BE2C (cell line): ENCODE data around the gene GRIN2A.

Experiments
- DNase-seq: peaks from one replicate; pipeline ENCODE4 v3.0.0-alpha.2; 2020
- H3K27me3 ChIP-seq: fragments of 250-450 bp; sonication (Bioruptor Pico); 2 replicates; pipeline ENCODE4 v1.5.1; 2020; ENCODE audit warnings: mild to moderate bottlenecking
- H3K36me3 ChIP-seq: fragments of 250-450 bp; sonication (Bioruptor Pico); 2 replicates; pipeline ENCODE4 v1.5.1; 2020; ENCODE audit warnings: mild to moderate bottlenecking
- H3K4me1 ChIP-seq: fragments of 250-450 bp; sonication (Bioruptor Pico); 2 replicates; pipeline ENCODE4 v1.5.1; 2020
- H3K4me3 ChIP-seq: 2 replicates; pipeline ENCODE4 v1.5.1; 2011; ENCODE audit warnings: low read depth, low read length
- H3K9me3 ChIP-seq: fragments of 250-450 bp; sonication (Bioruptor Pico); 2 replicates; pipeline ENCODE4 v1.5.1; 2020
- CTCF ChIP-seq: IDR thresholded peaks from 2 replicates; pipeline ENCODE4 v1.5.1; 2012; ENCODE audit warnings: mild to moderate bottlenecking, low read depth, low read length

The GRIN2A gene

GRCh38 chr16:9739301-9739700 is 442.9 kb downstream of the GRIN2A start:
- no peak for DNase-seq
- Histone ChIP-seq H3K4me3 (no peak overlapping the region), H3K9me3 (no peaks in the 10 kb centered on the region; the same call in 1 of the 2 replicates), H3K27me3 (no peaks in the 10 kb centered on the region), H3K36me3 (no peaks in the 10 kb centered on the region), H3K4me1 (no peaks in the 10 kb centered on the region)
- TF ChIP-seq CTCF = no peak

- Histone ChIP-seq H3K9me3 (no peaks in the 10 kb centered on the region; the same call in 1 of the 2 replicates), H3K4me1 (no peaks in the 10 kb centered on the region), H3K4me3 (no peak overlapping the region), H3K27me3 (no peaks in the 10 kb centered on the region), H3K36me3 (no peaks in the 10 kb centered on the region)
- TF ChIP-seq CTCF = no peak
- DNase-seq = no peak
Measured at GRCh38 chr16:9738690-9739089, 443.5 kb downstream of the GRIN2A start.

DNA sequence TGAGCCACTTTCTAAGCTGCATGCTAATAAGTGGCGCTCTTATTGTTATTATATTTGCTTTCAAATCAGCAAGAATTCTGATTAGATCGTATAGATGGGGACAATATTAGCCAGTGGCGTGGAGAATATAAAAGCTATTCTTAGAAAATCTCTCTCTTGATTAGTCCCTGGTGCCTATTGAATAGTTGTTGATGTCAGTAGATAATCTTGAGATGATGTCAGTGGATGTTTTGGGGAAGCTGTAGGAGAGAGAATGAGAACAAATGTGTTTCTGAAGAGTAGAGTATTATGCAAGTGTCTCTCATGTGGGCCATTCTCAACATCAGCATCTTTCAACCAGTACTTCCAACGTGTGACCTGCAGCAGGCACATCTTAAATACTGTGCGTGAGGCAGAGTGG is 445.7 kb downstream of the GRIN2A start:
- no peak for TF ChIP-seq CTCF
- no peak overlapping the region for H3K4me3 ChIP-seq
- DNase-seq = no peak
- H3K4me1 ChIP-seq = no peaks in the 10 kb centered on the region
- no peaks in the 10 kb centered on the region for H3K36me3 ChIP-seq
- H3K27me3 ChIP-seq = no peaks in the 10 kb centered on the region
- H3K9me3 ChIP-seq = no peaks in the 10 kb centered on the region; the same call in 1 of the 2 replicates

DNA sequence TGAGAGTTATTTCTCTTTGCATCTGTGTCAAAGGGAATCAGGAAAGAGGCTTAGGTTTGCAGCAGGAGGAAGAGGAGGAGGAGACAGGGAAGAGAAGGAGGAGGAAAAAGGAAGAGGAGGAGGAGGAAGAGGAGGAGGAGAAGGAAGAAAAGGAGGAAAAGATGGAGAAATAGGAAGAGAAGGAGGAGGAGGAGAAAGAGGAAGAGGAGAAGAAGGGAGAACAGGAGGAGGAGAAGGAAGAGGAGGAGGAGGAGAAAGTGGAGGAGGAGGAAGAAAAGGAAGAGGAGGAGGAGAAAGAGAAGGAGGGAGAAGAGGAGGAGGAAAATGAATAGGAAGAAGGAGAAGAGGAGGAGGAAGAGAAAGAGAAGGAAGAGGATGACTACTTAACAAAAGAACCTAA is 459.1 kb downstream of the GRIN2A start:
- H3K4me3 ChIP-seq = no peak overlapping the region
- H3K4me1 ChIP-seq = no peaks in the 10 kb centered on the region
- H3K9me3 ChIP-seq = 0 out of 2 replicates have a peak, but pooled peaks cover 3% of the 10 kb centered on the region
- DNase-seq = no peak
- H3K27me3 ChIP-seq = no peaks in the 10 kb centered on the region
- TF ChIP-seq CTCF = no peak
- H3K36me3 ChIP-seq = no peaks in the 10 kb centered on the region

- DNase-seq = no peak
- Histone ChIP-seq H3K9me3 (no peaks in the 10 kb centered on the region; the same call in 1 of the 2 replicates), H3K36me3 (no peaks in the 10 kb centered on the region), H3K4me1 (no peaks in the 10 kb centered on the region), H3K4me3 (no peak overlapping the region), H3K27me3 (no peaks in the 10 kb centered on the region)
- no peak for TF ChIP-seq CTCF
Measured at GRCh38 chr16:9713907-9714306, 468.3 kb downstream of the GRIN2A start.

GRCh38 chr16:9713156-9713555 is 469.1 kb downstream of the GRIN2A start:
- no peak for DNase-seq
- Histone ChIP-seq H3K36me3 (no peaks in the 10 kb centered on the region), H3K27me3 (no peaks in the 10 kb centered on the region), H3K4me3 (no peak overlapping the region), H3K4me1 (no peaks in the 10 kb centered on the region), H3K9me3 (no peaks in the 10 kb centered on the region; the same call in 1 of the 2 replicates)
- no peak for TF ChIP-seq CTCF
